ENCODE results near the gene CACNA1E. TPM values are rescaled to one million over a fixed set of nuclear protein-coding genes. Genes with fewer than 3 reads are reported as not detected.

The CACNA1E gene
- total RNA-seq, 1 experiment from 2014 or later: 0.46 TPM

DNA sequence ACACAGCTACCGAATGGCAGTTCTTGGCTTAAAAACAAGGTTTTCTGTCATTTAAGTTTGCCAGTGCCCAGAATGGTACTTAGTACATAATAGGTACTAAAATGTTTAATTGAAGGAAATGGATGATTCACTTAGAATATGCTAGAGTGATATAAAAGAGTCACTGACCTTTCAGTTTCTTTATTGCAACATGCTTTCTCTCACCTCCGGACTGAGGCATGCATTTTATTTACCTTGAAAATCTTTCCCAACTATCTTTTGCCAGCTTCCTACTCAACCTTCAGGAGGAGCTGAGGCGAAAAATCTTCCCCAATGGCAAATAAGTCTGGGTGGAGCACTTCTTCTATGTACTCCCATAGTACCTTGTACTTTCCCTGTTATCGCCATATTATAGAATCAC lies 333.3 kb downstream of the CACNA1E start:
- H3K4me2 ChIP-seq (ENCODE audit: insufficient read depth, insufficient read length, low read length): no peak overlapping the region
- H2BK120ac ChIP-seq (ENCODE audit: low read depth, low read length, poor library complexity, severe bottlenecking): no peak overlapping the region
- H4K8ac ChIP-seq (replicated peaks; ENCODE audit: insufficient read length, low read depth, low read length): no peak overlapping the region
- H3K23ac ChIP-seq (ENCODE audit: insufficient read length, low read depth, low read length): no peak overlapping the region
- no peak overlapping the region for H3K56ac ChIP-seq (ENCODE audit: insufficient read length, low read depth, low read length)
- TF ChIP-seq, protein P1, sequence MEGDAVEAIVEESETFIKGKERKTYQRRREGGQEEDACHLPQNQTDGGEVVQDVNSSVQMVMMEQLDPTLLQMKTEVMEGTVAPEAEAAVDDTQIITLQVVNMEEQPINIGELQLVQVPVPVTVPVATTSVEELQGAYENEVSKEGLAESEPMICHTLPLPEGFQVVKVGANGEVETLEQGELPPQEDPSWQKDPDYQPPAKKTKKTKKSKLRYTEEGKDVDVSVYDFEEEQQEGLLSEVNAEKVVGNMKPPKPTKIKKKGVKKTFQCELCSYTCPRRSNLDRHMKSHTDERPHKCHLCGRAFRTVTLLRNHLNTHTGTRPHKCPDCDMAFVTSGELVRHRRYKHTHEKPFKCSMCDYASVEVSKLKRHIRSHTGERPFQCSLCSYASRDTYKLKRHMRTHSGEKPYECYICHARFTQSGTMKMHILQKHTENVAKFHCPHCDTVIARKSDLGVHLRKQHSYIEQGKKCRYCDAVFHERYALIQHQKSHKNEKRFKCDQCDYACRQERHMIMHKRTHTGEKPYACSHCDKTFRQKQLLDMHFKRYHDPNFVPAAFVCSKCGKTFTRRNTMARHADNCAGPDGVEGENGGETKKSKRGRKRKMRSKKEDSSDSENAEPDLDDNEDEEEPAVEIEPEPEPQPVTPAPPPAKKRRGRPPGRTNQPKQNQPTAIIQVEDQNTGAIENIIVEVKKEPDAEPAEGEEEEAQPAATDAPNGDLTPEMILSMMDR (conservative IDR thresholded peaks at IDR 0.05): no peak
- Mint-ChIP-seq H3K9me3 (no peaks in the 10 kb centered on the region), H3K4me3 (no peak overlapping the region), H3K4me1 (peaks cover 0 to 11% of the 10 kb centered on the region in 2 experiments; a peak in 2 of 4 replicates), H3K27me3 (ENCODE audit: low read depth) (peaks cover 8% of the 10 kb centered on the region), H3K36me3 (ENCODE audit: insufficient read depth in 1 of 3, low read depth in 3 of 3) (no peaks in the 10 kb centered on the region), H3K27ac (no peak overlapping the region; a peak in 1 of 7 replicates)
- H2AFZ ChIP-seq (ENCODE audit: low read length): no peak overlapping the region
- no peak overlapping the region for H3K27ac ChIP-seq (ENCODE audit: insufficient read length, low read depth, low read length)
- H2BK15ac ChIP-seq (ENCODE audit: low read depth, low read length): no peak overlapping the region
- H3K27me3 ChIP-seq (ENCODE audit: insufficient read depth, low read length): no peaks in the 10 kb centered on the region
- no peaks in the 10 kb centered on the region for H3K23me2 ChIP-seq (ENCODE audit: insufficient read length, low read depth, low read length, poor library complexity, severe bottlenecking)
- no peaks in the 10 kb centered on the region for H4K20me1 ChIP-seq (ENCODE audit: control insufficient read depth, insufficient read depth, insufficient read length)
- H2AK5ac ChIP-seq (ENCODE audit: insufficient read length, low read length): no peak overlapping the region
- H3T11ph ChIP-seq (ENCODE audit: low read length): no peak overlapping the region
- no peak overlapping the region for H3K14ac ChIP-seq (ENCODE audit: insufficient read depth, low read length)
- no peaks in the 10 kb centered on the region for H3K79me2 ChIP-seq (ENCODE audit: insufficient read depth, low read length)
- no peaks in the 10 kb centered on the region for H3K9me3 ChIP-seq (ENCODE audit: control insufficient read depth, low read depth, low read length)
- no peak overlapping the region for H4K5ac ChIP-seq (ENCODE audit: insufficient read length, low read depth, low read length)
- H3K4ac ChIP-seq (ENCODE audit: low read depth, low read length): no peak overlapping the region
- WGBS (ENCODE audit: extremely low coverage, insufficient read length, low lambda C conversion rate): no CpG with 5 or more reads among the region's 4 CpGs
- H4K91ac ChIP-seq (ENCODE audit: insufficient read length, low read depth, low read length): no peak overlapping the region
- no peaks in the 10 kb centered on the region for H3K4me1 ChIP-seq (ENCODE audit: insufficient read depth, low read length)
- DNase-seq: no peak
- no peak overlapping the region for H3K18ac ChIP-seq (ENCODE audit: insufficient read length, low read depth, low read length)
- no peak overlapping the region for H3K9ac ChIP-seq (ENCODE audit: extremely low read depth, insufficient read length, low read length)
- H2BK20ac ChIP-seq (ENCODE audit: low read depth, low read length, poor library complexity, severe bottlenecking): no peak overlapping the region
- no peaks in the 10 kb centered on the region for H3K79me1 ChIP-seq (ENCODE audit: insufficient read depth, low read depth, low read length, poor library complexity, severe bottlenecking)
- no peak overlapping the region for H2BK12ac ChIP-seq (ENCODE audit: insufficient read length, low read depth, low read length)
- no peak overlapping the region for H2BK5ac ChIP-seq (ENCODE audit: insufficient read length, low read length)
